Neural progenitor cell (in vitro differentiated cells): Measurements from ENCODE around the gene NEURL4. TPM values are rescaled to one million over a fixed set of nuclear protein-coding genes. Genes with fewer than 3 reads are reported as not detected.

Experiments used
- DNase-seq: peaks from one replicate; pipeline ENCODE4 v3.0.0-alpha.2; 2016; ENCODE audit warnings: low spot score
- H2AFZ ChIP-seq: fragments of 200-600 bp; sonication (generic); replicated peaks from 2 replicates; pipeline ENCODE4 v1.6.1; 2016; ENCODE audit warnings: antibody characterized with exemption
- H3F3A ChIP-seq: fragments of 200-600 bp; sonication (generic); 2 replicates; pipeline ENCODE4 v1.6.1; 2016; ENCODE audit warnings: antibody characterized with exemption, low read depth
- H3K27ac ChIP-seq: fragments of 200-600 bp; sonication (generic); 2 replicates; pipeline ENCODE4 v1.5.1; 2016; ENCODE audit warnings: mild to moderate bottlenecking
- H3K27me3 ChIP-seq: fragments of 200-600 bp; sonication (generic); 2 replicates; pipeline ENCODE4 v1.6.1; 2016; ENCODE audit warnings: mild to moderate bottlenecking, moderate library complexity
- H3K36me3 ChIP-seq: fragments of 200-600 bp; sonication (generic); 2 replicates; pipeline ENCODE4 v1.5.1; 2016
- H3K4me1 ChIP-seq: fragments of 200-600 bp; sonication (generic); 2 replicates; pipeline ENCODE4 v1.6.1; 2016; ENCODE audit warnings: mixed run types
- H3K4me2 ChIP-seq: fragments of 200-600 bp; sonication (generic); 2 replicates; pipeline ENCODE4 v1.6.1; 2016
- H3K4me3 ChIP-seq: fragments of 200-600 bp; sonication (generic); 2 replicates; pipeline ENCODE4 v1.5.1; 2016
- H3K79me2 ChIP-seq: fragments of 200-600 bp; sonication (generic); 2 replicates; pipeline ENCODE4 v1.6.1; 2016; ENCODE audit warnings: low read depth
- H3K9ac ChIP-seq: fragments of 200-600 bp; sonication (generic); 2 replicates; pipeline ENCODE4 v1.6.1; 2016
- H3K9me3 ChIP-seq: fragments of 200-600 bp; sonication (generic); 2 replicates; pipeline ENCODE4 v1.5.1; 2016; ENCODE audit warnings: low read depth
- H4K20me1 ChIP-seq: fragments of 200-600 bp; sonication (generic); 2 replicates; pipeline ENCODE4 v1.6.1; 2016; ENCODE audit warnings: low read depth
- H3K27ac Mint-ChIP-seq: 3 replicates; pipeline ENCODE4 v1.8.0; 2021; ENCODE audit warnings: mixed read lengths
- H3K27me3 Mint-ChIP-seq: 2 replicates; pipeline ENCODE4 v1.8.0; 2022; ENCODE audit warnings: low read depth, mild to moderate bottlenecking, inconsistent platforms, moderate library complexity, mixed read lengths; ENCODE audit not compliant: insufficient read depth
- H3K36me3 Mint-ChIP-seq: 3 replicates; pipeline ENCODE4 v1.8.0; 2021; ENCODE audit warnings: mixed read lengths
- H3K4me1 Mint-ChIP-seq: 3 replicates; pipeline ENCODE4 v1.8.0; 2021; ENCODE audit warnings: mixed read lengths
- H3K4me3 Mint-ChIP-seq: 3 replicates; pipeline ENCODE4 v1.8.0; 2021; ENCODE audit warnings: mild to moderate bottlenecking, moderate library complexity, mixed read lengths
- H3K9me3 Mint-ChIP-seq: 3 replicates; pipeline ENCODE4 v1.8.0; 2020; ENCODE audit warnings: mixed read lengths
- EZH2 ChIP-seq: fragments of 200-600 bp; sonication (generic); IDR thresholded peaks from 2 replicates; pipeline ENCODE4 v1.6.1; 2017; ENCODE audit warnings: antibody characterized with exemption, mild to moderate bottlenecking, moderate library complexity
- EZH2phosphoT487 ChIP-seq: fragments of 200-600 bp; sonication (generic); IDR thresholded peaks from 2 replicates; pipeline ENCODE4 v1.6.1; 2017; ENCODE audit warnings: antibody characterized with exemption
- total RNA-seq: library from RNA; depleted of rRNA; stranded (reverse); fragments of >200 nt; gene quantifications from 2 replicates; pipeline ENCODE4 v1.2.3, GENCODE V29; 2015; ENCODE audit warnings: low replicate concordance
- TF ChIP-seq, protein P1 (sequence below): fragments of 200-600 bp; sonication (generic); IDR thresholded peaks from 2 replicates; pipeline ENCODE4 v1.5.1; 2017; ENCODE audit warnings: antibody characterized with exemption, mild to moderate bottlenecking

Gene NEURL4
- total RNA-seq, 1 donor from 2014 or later: 5.1 TPM

DNA sequence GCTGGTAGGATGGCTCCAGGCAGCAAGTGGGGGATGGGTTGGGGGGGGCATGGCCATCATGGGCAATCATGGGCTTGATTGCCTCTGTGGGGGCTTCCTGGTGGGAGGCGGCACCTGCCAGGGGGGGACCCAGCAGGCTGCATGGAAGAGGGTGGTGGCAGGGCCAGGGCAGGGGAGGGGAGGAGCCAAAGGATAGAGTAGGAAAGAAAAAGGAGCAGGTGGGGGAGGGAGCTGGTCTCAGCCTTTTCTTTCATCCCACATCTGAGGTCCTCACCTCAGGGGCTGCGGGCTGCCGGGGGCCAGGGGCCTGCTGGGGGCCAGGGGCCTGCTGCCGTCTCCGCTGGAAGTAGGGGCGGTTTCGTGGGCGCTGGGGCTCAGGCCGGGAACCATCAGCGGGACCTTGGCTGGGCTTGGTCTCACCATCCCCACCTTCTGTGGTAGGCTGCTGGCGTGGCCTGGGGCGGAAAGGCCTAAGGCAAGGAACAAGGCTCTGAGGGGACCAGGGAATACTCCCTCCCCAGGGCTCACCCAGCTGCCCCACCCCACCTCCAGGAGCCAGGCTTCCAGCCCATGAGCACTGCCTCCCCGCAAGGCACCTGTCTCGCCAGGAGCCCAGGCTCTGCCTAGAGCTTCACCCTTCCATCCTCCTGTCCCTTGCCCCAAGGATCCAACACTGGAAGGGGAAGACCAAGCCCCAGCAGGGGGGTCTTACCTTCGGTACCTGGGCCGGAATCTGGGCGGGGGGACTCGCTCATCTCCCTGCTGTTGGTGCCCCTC is 39.7 kb downstream of the NEURL4 start:
- H3K27ac Mint-ChIP-seq: no peak overlapping the region
- H4K20me1 ChIP-seq: peaks cover 5% of the 10 kb centered on the region
- peaks cover 7% of the 10 kb centered on the region for H3K4me1 ChIP-seq
- H3K9ac ChIP-seq: no peak overlapping the region
- no peak overlapping the region for H3K4me2 ChIP-seq
- H3K36me3 Mint-ChIP-seq: peaks cover 1% of the 10 kb centered on the region
- H3K9me3 Mint-ChIP-seq: peaks cover 2% of the 10 kb centered on the region
- H3K36me3 ChIP-seq: no peaks in the 10 kb centered on the region
- peaks cover 39% of the 10 kb centered on the region for H3K27me3 ChIP-seq
- peaks cover 12% of the 10 kb centered on the region for H3K27me3 Mint-ChIP-seq
- no peaks in the 10 kb centered on the region for H3K79me2 ChIP-seq
- peaks cover 15% of the 10 kb centered on the region for H3F3A ChIP-seq
- TF ChIP-seq EZH2phosphoT487: no peak
- no peak for TF ChIP-seq EZH2
- TF ChIP-seq, protein P1, sequence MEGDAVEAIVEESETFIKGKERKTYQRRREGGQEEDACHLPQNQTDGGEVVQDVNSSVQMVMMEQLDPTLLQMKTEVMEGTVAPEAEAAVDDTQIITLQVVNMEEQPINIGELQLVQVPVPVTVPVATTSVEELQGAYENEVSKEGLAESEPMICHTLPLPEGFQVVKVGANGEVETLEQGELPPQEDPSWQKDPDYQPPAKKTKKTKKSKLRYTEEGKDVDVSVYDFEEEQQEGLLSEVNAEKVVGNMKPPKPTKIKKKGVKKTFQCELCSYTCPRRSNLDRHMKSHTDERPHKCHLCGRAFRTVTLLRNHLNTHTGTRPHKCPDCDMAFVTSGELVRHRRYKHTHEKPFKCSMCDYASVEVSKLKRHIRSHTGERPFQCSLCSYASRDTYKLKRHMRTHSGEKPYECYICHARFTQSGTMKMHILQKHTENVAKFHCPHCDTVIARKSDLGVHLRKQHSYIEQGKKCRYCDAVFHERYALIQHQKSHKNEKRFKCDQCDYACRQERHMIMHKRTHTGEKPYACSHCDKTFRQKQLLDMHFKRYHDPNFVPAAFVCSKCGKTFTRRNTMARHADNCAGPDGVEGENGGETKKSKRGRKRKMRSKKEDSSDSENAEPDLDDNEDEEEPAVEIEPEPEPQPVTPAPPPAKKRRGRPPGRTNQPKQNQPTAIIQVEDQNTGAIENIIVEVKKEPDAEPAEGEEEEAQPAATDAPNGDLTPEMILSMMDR: no peak
- DNase-seq: no peak
- no peaks in the 10 kb centered on the region for H3K9me3 ChIP-seq
- no peak overlapping the region for H3K4me3 ChIP-seq
- H3K4me3 Mint-ChIP-seq: no peak overlapping the region
- no peak overlapping the region for H3K27ac ChIP-seq
- H3K4me1 Mint-ChIP-seq: peaks cover 11% of the 10 kb centered on the region
- H2AFZ ChIP-seq: no peak overlapping the region

DNA sequence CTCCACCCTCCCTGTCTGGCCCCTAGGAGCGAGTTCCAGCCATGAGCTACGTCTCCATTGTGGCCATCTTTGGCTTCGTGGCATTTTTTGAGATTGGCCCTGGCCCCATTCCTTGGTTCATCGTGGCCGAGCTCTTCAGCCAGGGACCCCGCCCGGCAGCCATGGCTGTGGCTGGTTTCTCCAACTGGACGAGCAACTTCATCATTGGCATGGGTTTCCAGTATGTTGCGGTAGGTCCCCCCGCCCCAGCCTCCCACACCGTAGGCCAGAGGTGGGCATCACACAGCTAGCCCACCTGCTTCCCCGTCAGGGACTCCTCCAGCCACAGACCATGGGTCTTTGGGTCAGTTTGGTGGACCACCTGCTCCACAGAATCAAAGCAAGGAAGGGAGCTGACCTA is 43.5 kb downstream of the NEURL4 start:
- H3K4me3 Mint-ChIP-seq: peak overlapping the region; percentile 58
- DNase-seq: no peak
- Histone ChIP-seq H3K36me3 (no peaks in the 10 kb centered on the region), H3K79me2 (no peaks in the 10 kb centered on the region), H3K9ac (no peak overlapping the region), H3K4me3 (no peak overlapping the region), H3F3A (peaks cover 6% of the 10 kb centered on the region), H3K9me3 (no peaks in the 10 kb centered on the region), H4K20me1 (peaks cover 16% of the 10 kb centered on the region), H3K27me3 (peaks cover 28% of the 10 kb centered on the region), H3K27ac (no peak overlapping the region), H2AFZ (no peak overlapping the region), H3K4me2 (no peak overlapping the region), H3K4me1 (peaks cover 4% of the 10 kb centered on the region)
- peaks cover 14% of the 10 kb centered on the region for H3K27me3 Mint-ChIP-seq
- peaks cover 1% of the 10 kb centered on the region for H3K9me3 Mint-ChIP-seq
- no peak overlapping the region for H3K27ac Mint-ChIP-seq
- H3K4me1 Mint-ChIP-seq: peaks cover 14% of the 10 kb centered on the region
- TF ChIP-seq EZH2 (no peak), EZH2phosphoT487 (no peak)
- TF ChIP-seq, protein P1: no peak
- peaks cover 1% of the 10 kb centered on the region for H3K36me3 Mint-ChIP-seq

DNA sequence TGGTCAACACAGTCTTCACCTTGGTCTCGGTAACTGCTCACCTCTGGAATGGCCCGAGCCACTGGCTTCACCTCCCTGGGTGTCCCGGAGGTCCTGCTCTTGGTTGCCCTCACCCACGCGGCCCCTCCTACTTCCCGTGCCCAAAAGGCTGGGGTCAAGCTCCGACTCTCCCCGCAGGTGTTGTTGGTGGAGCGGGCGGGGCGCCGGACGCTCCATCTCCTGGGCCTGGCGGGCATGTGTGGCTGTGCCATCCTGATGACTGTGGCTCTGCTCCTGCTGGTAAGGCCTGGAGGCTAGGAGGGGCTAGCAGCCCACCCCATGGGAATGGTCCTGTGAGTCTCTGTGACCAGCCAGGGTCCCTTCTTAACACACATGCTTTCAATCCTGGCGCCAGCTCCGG is 44.2 kb downstream of the NEURL4 start:
- no peaks in the 10 kb centered on the region for H3K36me3 ChIP-seq
- Mint-ChIP-seq H3K9me3 (peaks cover 1% of the 10 kb centered on the region), H3K4me3 (no peak overlapping the region), H3K27me3 (peaks cover 17% of the 10 kb centered on the region), H3K4me1 (peaks cover 20% of the 10 kb centered on the region), H3K36me3 (peaks cover 1% of the 10 kb centered on the region), H3K27ac (no peak overlapping the region)
- H3K27ac ChIP-seq: no peak overlapping the region
- TF ChIP-seq EZH2: no peak
- TF ChIP-seq, protein P1: no peak
- TF ChIP-seq EZH2phosphoT487: no peak
- no peaks in the 10 kb centered on the region for H3K9me3 ChIP-seq
- peaks cover 16% of the 10 kb centered on the region for H4K20me1 ChIP-seq
- peaks cover 14% of the 10 kb centered on the region for H3F3A ChIP-seq
- H3K4me3 ChIP-seq: no peak overlapping the region
- H3K9ac ChIP-seq: no peak overlapping the region
- DNase-seq: no peak
- no peak overlapping the region for H3K4me2 ChIP-seq
- H3K79me2 ChIP-seq: no peaks in the 10 kb centered on the region
- H3K27me3 ChIP-seq: peaks cover 32% of the 10 kb centered on the region
- no peak overlapping the region for H2AFZ ChIP-seq
- peaks cover 4% of the 10 kb centered on the region for H3K4me1 ChIP-seq
